RWPE2 (cell line): ENCODE data around the gene ZNF362.

Source experiments
- ATAC-seq: fragments of 200-7000 bp; cut with Tn5 transposase; 3 replicates; pipeline ENCODE4 v1.9.1; 2021; ENCODE audit warnings: low read depth
- DNase-seq: peaks from one replicate; pipeline ENCODE4 v3.0.0-alpha.2; 2020; ENCODE audit warnings: low spot score
- H3K27ac ChIP-seq: fragments of 450-650 bp; 2 replicates; pipeline ENCODE4 v1.5.1; 2017; ENCODE audit warnings: mild to moderate bottlenecking; ENCODE audit not compliant: poor library complexity, severe bottlenecking
- H3K27me3 ChIP-seq: fragments of 250-450 bp; sonication (Bioruptor Pico); 2 replicates; pipeline ENCODE4 v1.5.1; 2021; ENCODE audit warnings: mild to moderate bottlenecking, moderate library complexity; ENCODE audit not compliant: insufficient read depth, poor library complexity, severe bottlenecking
- H3K36me3 ChIP-seq: fragments of 250-450 bp; sonication (Bioruptor Pico); 2 replicates; pipeline ENCODE4 v1.5.1; 2020; ENCODE audit warnings: low read depth, mild to moderate bottlenecking, moderate library complexity
- H3K4me1 ChIP-seq: fragments of 250-450 bp; sonication (Bioruptor Pico); 2 replicates; pipeline ENCODE4 v1.5.1; 2021; ENCODE audit warnings: mild to moderate bottlenecking, moderate library complexity; ENCODE audit not compliant: insufficient read depth, poor library complexity, severe bottlenecking
- H3K4me3 ChIP-seq: fragments of 250-450 bp; sonication (Bioruptor Pico); 2 replicates; pipeline ENCODE4 v1.5.1; 2021; ENCODE audit warnings: mild to moderate bottlenecking, moderate library complexity; ENCODE audit not compliant: severe bottlenecking
- H3K9me3 ChIP-seq: fragments of 250-450 bp; sonication (Bioruptor Pico); 2 replicates; pipeline ENCODE4 v1.5.1; 2021; ENCODE audit warnings: mild to moderate bottlenecking, moderate library complexity; ENCODE audit not compliant: severe bottlenecking
- TF ChIP-seq, protein P1 (sequence below): fragments of 450-650 bp; IDR thresholded peaks from one replicate; pipeline ENCODE4 v1.5.1; 2017; ENCODE audit warnings: mild to moderate bottlenecking, moderate library complexity; ENCODE audit not compliant: poor library complexity, severe bottlenecking

Gene ZNF362

DNA sequence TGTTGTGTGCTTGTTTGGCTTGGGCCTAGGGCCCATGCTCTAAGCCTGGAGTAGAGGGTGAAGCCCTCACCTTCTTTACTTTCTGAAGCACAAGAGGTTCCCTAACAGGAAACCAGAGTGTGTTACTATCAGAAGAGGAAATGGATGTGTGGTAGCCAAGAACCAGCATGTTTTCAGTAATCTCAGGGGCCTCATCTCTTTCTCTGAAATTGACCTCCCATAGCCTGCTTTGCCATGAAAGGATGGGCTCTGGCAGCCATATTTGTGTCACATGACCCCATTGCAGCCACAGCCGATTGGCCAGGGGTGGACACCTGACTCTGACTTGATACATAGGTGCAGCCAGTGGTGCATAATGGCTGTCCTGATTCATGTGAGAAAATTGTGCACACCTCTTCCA is 46.0 kb downstream of the ZNF362 start:
- H3K4me3 ChIP-seq, result no peak overlapping the region
- no peaks in the 10 kb centered on the region for H3K27me3 ChIP-seq
- H3K4me1 ChIP-seq, result no peaks in the 10 kb centered on the region
- DNase-seq (peak; percentile 23), ATAC-seq (no peak)
- H3K9me3 ChIP-seq, result no peaks in the 10 kb centered on the region
- no peak overlapping the region for H3K27ac ChIP-seq
- TF ChIP-seq, protein P1, sequence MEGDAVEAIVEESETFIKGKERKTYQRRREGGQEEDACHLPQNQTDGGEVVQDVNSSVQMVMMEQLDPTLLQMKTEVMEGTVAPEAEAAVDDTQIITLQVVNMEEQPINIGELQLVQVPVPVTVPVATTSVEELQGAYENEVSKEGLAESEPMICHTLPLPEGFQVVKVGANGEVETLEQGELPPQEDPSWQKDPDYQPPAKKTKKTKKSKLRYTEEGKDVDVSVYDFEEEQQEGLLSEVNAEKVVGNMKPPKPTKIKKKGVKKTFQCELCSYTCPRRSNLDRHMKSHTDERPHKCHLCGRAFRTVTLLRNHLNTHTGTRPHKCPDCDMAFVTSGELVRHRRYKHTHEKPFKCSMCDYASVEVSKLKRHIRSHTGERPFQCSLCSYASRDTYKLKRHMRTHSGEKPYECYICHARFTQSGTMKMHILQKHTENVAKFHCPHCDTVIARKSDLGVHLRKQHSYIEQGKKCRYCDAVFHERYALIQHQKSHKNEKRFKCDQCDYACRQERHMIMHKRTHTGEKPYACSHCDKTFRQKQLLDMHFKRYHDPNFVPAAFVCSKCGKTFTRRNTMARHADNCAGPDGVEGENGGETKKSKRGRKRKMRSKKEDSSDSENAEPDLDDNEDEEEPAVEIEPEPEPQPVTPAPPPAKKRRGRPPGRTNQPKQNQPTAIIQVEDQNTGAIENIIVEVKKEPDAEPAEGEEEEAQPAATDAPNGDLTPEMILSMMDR, result no peak
- peaks cover 7% of the 10 kb centered on the region for H3K36me3 ChIP-seq

DNA sequence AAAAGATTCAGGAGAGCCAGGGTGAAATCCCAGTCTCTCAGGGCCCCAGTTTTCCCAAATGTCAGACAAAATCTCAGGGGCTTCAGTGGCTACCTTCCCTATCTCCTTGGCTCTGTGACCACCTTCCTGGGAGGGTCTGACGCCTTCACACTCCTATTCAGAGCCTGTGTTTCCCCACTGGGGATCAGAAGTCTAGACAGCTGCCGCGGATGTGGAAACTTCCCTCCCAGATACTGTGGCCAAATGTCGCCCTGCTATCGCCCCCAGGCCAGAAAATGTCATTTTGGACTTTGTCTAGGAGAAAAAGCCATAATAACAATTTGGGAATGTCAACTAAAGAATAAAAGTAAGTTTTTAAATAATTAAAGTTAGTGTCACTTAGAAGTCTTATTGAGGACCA is 48.7 kb downstream of the ZNF362 start:
- TF ChIP-seq, protein P1, result no peak
- Histone ChIP-seq H3K9me3 (no peaks in the 10 kb centered on the region), H3K4me1 (no peaks in the 10 kb centered on the region), H3K27ac (no peak overlapping the region), H3K4me3 (no peak overlapping the region), H3K36me3 (no peaks in the 10 kb centered on the region), H3K27me3 (no peaks in the 10 kb centered on the region)
- DNase-seq (no peak), ATAC-seq (no peak)

- Histone ChIP-seq H3K4me3 (no peak overlapping the region), H3K27ac (no peak overlapping the region)
- TF ChIP-seq, protein P1, result no peak
Observed at GRCh38 chr1:33305816-33306652, 49.7 kb downstream of the ZNF362 start.

DNA sequence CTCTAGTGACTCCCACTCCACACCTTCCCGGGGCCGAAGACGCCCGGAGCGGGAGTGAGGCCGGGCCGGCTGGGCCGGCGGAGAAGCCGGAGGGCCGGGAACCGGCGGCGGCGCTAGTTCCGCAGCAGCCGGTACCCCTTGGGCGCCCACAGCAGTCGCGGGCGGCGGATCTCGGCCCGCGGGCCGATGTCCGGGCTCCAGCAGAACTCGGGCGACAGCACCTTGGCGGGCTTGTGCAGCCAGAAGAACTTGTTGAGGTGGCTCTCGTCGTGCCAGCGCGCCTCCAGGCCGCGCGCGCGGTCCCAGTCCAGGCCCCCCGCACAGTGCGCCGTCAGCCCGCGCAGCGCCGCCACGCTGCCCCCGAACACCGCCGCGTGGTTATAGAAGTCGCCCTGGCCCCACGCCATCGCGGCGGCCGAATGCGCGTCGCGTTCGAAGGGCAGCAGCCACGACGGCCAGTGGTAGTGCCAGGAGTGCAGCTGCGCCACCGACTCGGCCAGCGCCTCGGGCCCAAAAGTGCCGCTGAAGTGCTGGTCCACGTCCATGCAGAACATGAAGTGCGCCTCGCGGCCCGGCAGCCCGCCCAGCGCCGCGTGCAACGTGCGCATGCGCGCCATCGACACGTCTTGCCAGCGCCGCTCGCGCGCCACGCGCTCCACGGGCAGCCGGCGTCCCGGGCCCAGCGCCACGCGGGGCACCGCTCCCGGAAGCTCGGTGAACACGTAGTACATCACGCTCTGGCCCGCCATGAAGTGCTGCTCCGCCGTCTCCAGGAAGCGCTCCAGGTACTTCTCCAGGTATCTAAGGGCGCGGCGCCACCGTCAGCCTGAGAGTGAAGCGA is 50.6 kb downstream of the ZNF362 start:
- no peak for DNase-seq
- no peaks in the 10 kb centered on the region for H3K9me3 ChIP-seq
- H3K4me1 ChIP-seq, result no peaks in the 10 kb centered on the region
- no peaks in the 10 kb centered on the region for H3K27me3 ChIP-seq
- no peak overlapping the region for H3K27ac ChIP-seq
- TF ChIP-seq, protein P1, result no peak
- H3K36me3 ChIP-seq, result no peaks in the 10 kb centered on the region
- H3K4me3 ChIP-seq, result no peak overlapping the region
- ATAC-seq, result no peak

More at GRCh38 chr1:33305816-33306652, 49.7 kb downstream of the ZNF362 start:
- no peak for ATAC-seq
- no peaks in the 10 kb centered on the region for H3K36me3 ChIP-seq
- no peaks in the 10 kb centered on the region for H3K27me3 ChIP-seq
- no peak for DNase-seq
- no peaks in the 10 kb centered on the region for H3K9me3 ChIP-seq
- H3K4me1 ChIP-seq, result no peaks in the 10 kb centered on the region
